ENCODE measurements around the gene SLC25A25.

The SLC25A25 gene

DNA sequence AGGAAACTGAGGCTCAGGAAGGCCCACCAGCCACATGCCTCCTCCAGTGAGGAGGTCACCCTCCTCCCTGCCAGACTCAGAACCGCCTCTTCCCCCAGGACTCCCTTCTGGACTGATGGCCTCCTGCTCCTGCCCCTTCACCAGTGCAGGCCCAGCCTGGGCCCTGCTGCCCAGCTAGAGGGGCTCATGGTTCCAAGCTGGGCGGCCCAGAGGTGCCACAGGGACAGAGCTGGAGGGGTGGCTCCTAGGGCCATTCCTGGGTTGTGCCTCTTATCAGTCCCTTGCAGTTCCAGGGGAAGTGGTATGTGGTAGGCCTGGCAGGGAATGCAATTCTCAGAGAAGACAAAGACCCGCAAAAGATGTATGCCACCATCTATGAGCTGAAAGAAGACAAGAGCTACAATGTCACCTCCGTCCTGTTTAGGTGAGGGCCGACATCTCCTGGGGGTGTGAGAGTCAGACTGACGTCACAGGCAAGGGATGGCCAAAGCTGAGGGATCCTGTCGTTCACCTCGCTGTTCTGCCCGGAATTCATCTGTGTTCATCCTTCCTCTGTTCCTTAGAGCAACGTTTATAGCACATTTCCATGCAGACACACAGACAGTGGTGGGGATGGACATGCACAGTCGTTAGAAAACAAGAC is 82.0 kb downstream of the SLC25A25 start:
- no peak overlapping the region for H3K27ac ChIP-seq
- no peaks in the 10 kb centered on the region for H3K9me3 ChIP-seq (ENCODE audit: control insufficient read depth, low read length)
- H3K79me2 ChIP-seq: no peaks in the 10 kb centered on the region
- no peaks in the 10 kb centered on the region for H3K4me1 ChIP-seq
- H2AFZ ChIP-seq: no peak overlapping the region
- H3K27me3 ChIP-seq (ENCODE audit: control insufficient read depth, insufficient read depth, low read length): no peaks in the 10 kb centered on the region
- no peak overlapping the region for H3K9ac ChIP-seq
- no peak overlapping the region for H3K4me3 ChIP-seq (ENCODE audit: low read depth, low read length)
- H3K36me3 ChIP-seq (ENCODE audit: control insufficient read depth, insufficient read depth, low read length): no peaks in the 10 kb centered on the region
- TF ChIP-seq, protein P1, sequence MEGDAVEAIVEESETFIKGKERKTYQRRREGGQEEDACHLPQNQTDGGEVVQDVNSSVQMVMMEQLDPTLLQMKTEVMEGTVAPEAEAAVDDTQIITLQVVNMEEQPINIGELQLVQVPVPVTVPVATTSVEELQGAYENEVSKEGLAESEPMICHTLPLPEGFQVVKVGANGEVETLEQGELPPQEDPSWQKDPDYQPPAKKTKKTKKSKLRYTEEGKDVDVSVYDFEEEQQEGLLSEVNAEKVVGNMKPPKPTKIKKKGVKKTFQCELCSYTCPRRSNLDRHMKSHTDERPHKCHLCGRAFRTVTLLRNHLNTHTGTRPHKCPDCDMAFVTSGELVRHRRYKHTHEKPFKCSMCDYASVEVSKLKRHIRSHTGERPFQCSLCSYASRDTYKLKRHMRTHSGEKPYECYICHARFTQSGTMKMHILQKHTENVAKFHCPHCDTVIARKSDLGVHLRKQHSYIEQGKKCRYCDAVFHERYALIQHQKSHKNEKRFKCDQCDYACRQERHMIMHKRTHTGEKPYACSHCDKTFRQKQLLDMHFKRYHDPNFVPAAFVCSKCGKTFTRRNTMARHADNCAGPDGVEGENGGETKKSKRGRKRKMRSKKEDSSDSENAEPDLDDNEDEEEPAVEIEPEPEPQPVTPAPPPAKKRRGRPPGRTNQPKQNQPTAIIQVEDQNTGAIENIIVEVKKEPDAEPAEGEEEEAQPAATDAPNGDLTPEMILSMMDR (IDR thresholded peaks at IDR 0.05): no peak
- no peak overlapping the region for H3K4me2 ChIP-seq (ENCODE audit: low read length)

DNA sequence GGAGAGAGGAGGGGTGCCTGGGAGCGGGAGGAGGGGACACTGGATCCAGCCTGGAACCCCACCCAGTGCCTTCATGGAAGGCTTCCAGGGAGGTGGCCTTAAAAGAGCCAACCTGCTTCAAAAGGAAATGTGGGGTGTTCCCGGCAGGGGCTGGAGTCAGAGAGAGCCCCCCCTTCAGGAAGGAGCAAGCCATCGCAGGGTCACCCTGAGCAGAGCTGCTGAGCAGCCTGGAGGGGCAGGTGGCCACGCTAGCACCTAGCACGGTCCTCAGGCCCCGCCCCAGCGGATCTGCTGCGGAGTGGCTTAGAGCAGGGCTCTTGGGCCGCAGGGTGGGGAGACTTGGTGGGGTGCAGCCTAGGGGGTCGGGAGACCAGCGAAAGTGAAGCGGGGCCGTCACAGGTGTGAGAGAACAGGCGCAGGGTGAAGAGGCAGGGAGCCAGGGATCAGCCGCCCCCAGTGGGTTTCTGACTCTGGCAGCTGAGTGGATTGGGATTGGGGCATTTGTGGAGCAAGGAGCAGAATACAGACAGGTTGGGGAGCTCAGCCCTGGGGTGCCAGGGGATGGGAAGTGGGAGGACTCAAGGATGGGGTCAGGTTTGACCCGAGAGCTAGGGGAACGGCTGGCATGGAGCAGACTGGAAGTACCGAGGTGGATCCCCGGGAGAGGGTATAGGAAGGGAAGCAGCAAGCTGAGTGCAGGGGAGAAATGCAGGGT is 82.7 kb downstream of the SLC25A25 start:
- no peaks in the 10 kb centered on the region for H3K36me3 ChIP-seq (ENCODE audit: control insufficient read depth, insufficient read depth, low read length)
- H2AFZ ChIP-seq: no peak overlapping the region
- H3K4me3 ChIP-seq (ENCODE audit: low read depth, low read length): no peak overlapping the region
- no peak overlapping the region for H3K4me2 ChIP-seq (ENCODE audit: low read length)
- TF ChIP-seq, protein P1 (IDR thresholded peaks at IDR 0.05): no peak
- H3K4me1 ChIP-seq: no peaks in the 10 kb centered on the region
- no peak overlapping the region for H3K9ac ChIP-seq
- no peaks in the 10 kb centered on the region for H3K9me3 ChIP-seq (ENCODE audit: control insufficient read depth, low read length)
- no peak overlapping the region for H3K27ac ChIP-seq
- no peaks in the 10 kb centered on the region for H3K27me3 ChIP-seq (ENCODE audit: control insufficient read depth, insufficient read depth, low read length)
- no peaks in the 10 kb centered on the region for H3K79me2 ChIP-seq

DNA sequence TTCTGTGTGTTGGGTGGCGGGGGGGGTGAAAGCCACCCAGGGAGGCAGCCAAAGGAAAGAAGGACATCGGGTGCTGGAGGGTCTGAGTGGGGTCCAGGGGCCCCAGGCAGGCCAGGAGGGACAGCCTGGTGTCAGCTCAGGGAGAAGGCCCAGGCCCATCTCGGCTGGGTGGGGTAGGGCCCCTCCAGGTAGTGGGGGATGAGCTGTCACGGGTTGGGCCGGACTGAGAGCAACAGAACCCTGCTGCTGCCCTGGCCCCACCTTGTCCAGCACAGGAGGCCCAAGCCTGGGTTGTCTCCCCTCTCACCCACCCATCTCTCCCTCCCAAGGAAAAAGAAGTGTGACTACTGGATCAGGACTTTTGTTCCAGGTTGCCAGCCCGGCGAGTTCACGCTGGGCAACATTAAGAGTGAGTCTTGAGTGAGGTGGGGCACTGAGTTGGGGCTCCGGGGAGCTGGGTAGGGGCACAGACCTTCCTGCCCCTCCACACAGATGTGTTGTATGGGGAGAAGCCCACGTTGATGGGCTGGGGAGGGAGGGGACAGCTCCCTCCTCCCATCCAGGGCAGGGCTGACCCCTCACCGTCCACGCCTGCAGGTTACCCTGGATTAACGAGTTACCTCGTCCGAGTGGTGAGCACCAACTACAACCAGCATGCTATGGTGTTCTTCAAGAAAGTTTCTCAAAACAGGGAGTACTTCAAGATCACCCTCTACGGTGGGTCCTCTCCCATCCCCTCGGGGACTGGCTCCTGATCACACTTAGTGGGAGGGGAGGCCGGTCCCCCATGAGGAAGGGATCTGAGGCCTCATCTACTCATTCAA is 83.5 kb downstream of the SLC25A25 start:
- Histone ChIP-seq H3K4me1 (no peaks in the 10 kb centered on the region), H3K4me2 (ENCODE audit: low read length) (no peak overlapping the region), H3K79me2 (no peaks in the 10 kb centered on the region), H3K27me3 (ENCODE audit: control insufficient read depth, insufficient read depth, low read length) (no peaks in the 10 kb centered on the region), H3K27ac (no peak overlapping the region), H3K4me3 (ENCODE audit: low read depth, low read length) (no peak overlapping the region), H3K9me3 (ENCODE audit: control insufficient read depth, low read length) (no peaks in the 10 kb centered on the region), H3K36me3 (ENCODE audit: control insufficient read depth, insufficient read depth, low read length) (no peaks in the 10 kb centered on the region), H3K9ac (no peak overlapping the region), H2AFZ (no peak overlapping the region)
- TF ChIP-seq, protein P1 (IDR thresholded peaks at IDR 0.05): no peak

DNA sequence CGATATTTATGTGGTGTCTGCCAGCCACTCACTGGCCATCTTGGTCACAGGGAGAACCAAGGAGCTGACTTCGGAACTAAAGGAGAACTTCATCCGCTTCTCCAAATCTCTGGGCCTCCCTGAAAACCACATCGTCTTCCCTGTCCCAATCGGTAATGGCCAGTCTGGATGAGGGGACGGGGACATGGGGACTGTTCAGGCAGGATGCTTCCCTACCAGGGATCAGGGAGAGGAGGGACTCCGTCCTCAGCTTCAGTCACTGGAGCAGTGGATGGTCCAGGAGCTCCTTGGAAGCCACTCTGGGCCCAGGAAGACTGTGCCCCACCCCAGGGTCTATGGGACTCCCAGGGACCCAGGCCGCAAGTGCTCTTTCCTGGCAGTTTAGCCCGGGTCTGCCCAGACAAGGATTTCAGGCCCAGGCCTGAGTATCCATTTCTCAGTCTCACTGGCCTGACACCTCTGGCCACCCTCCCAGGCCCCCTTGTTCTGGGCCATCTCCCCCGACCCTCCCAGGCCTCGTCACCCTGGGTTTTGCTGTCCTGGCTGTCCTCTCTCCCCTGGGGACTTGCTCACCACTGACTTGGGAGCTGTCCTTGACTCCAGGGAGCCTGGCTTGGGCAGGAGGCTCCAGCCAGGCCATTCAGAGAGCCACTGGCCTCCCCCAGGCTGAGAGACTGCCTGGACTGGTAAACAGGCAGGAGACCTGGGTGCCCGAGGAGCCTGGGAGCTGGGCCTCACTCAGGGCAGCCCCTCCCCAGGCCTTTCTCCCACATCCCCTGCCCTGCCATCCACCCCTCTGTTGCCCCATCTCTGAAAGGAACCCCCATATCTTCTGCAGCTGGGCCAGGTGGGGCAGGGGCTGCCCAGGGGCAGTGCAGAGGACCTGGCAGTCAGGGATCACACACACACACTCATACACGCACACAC is 84.4 kb downstream of the SLC25A25 start:
- TF ChIP-seq, protein P1 (IDR thresholded peaks at IDR 0.05): no peak
- Histone ChIP-seq H3K4me1 (no peaks in the 10 kb centered on the region), H3K4me3 (ENCODE audit: low read depth, low read length) (no peak overlapping the region), H3K4me2 (ENCODE audit: low read length) (no peak overlapping the region), H3K79me2 (no peaks in the 10 kb centered on the region), H2AFZ (no peak overlapping the region), H3K27me3 (ENCODE audit: control insufficient read depth, insufficient read depth, low read length) (no peaks in the 10 kb centered on the region), H3K27ac (no peak overlapping the region), H3K9ac (no peak overlapping the region), H3K36me3 (ENCODE audit: control insufficient read depth, insufficient read depth, low read length) (no peaks in the 10 kb centered on the region), H3K9me3 (ENCODE audit: control insufficient read depth, low read length) (no peaks in the 10 kb centered on the region)
